HL-60 (cell line): ENCODE data around the gene PIK3R4.

Experiments used
- DNase-seq, 2 experiments: peaks; one replicate each; pipeline ENCODE4 v3.0.0-alpha.2; 2010 to 2020; ENCODE audit warnings: low read depth in 1 of 2, low spot score in 1 of 2
- H3K27ac ChIP-seq: fragments of 250-450 bp; sonication (Bioruptor Pico); replicated peaks from 2 replicates; pipeline ENCODE4 v1.5.1; 2020; ENCODE audit warnings: mild to moderate bottlenecking, moderate library complexity
- H3K27me3 ChIP-seq: fragments of 250-450 bp; sonication (Bioruptor Pico); 2 replicates; pipeline ENCODE4 v1.5.1; 2021; ENCODE audit warnings: mild to moderate bottlenecking, moderate library complexity; ENCODE audit not compliant: insufficient read depth, poor library complexity, severe bottlenecking
- H3K4me3 ChIP-seq: replicated peaks from 2 replicates; pipeline ENCODE4 v1.5.1; 2011; ENCODE audit warnings: mild to moderate bottlenecking, control low read depth, low read length; ENCODE audit not compliant: insufficient read depth
- GABPA ChIP-seq: IDR thresholded peaks from 2 replicates; pipeline ENCODE4 v1.6.1; 2012; ENCODE audit warnings: low read depth
- POLR2AphosphoS5 ChIP-seq: IDR thresholded peaks from 2 replicates; pipeline ENCODE4 v1.6.1; 2012; ENCODE audit warnings: low read depth
- SPI1 ChIP-seq: IDR thresholded peaks from 2 replicates; pipeline ENCODE4 v1.6.1; 2012; ENCODE audit warnings: low read depth, mild to moderate bottlenecking, borderline replicate concordance
- TF ChIP-seq, protein P1 (sequence below): IDR thresholded peaks from one replicate; pipeline ENCODE4 v1.5.1; 2011; ENCODE audit warnings: low read length, control low read depth, inconsistent platforms; ENCODE audit not compliant: insufficient read depth
- TF ChIP-seq, protein P2 (sequence below): IDR thresholded peaks from 2 replicates; pipeline ENCODE4 v1.6.1; 2012; ENCODE audit warnings: low read depth; ENCODE audit not compliant: insufficient replicate concordance

Gene PIK3R4

DNA sequence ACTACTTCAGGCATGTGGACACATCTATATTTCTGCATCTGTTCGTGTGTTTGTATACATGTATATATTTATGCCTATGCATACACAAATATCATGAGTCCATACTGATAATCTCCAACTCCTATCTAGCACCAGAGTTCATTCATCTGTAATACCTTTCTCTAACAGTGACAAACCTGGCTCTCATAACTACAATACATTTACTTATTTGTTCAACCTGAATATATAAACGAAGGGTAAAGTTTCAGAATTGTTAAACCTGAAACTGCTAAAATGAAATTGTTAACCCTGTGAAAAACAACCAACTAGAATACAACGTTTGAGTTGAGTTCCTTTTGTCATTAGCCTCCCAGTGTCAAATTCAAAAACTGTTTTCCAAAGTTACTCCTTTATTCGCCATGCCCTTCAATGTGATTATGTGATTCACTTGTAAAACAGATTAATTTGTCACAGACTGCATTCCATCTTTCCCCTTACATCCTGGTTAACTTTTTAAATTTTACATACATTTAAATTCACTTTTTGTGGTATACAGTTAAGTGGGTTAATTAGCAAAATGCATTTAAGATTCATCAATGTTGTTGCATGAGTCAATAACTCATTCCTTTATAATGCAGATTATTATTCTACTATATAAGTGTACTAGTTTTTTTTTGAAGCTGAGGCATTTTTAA lies 58.5 kb downstream of the PIK3R4 start:
- Histone ChIP-seq H3K27ac (no peak overlapping the region), H3K4me3 (no peak overlapping the region), H3K27me3 (no peaks in the 10 kb centered on the region)
- no peak for DNase-seq
- no peak for TF ChIP-seq POLR2AphosphoS5
- TF ChIP-seq, protein P1, sequence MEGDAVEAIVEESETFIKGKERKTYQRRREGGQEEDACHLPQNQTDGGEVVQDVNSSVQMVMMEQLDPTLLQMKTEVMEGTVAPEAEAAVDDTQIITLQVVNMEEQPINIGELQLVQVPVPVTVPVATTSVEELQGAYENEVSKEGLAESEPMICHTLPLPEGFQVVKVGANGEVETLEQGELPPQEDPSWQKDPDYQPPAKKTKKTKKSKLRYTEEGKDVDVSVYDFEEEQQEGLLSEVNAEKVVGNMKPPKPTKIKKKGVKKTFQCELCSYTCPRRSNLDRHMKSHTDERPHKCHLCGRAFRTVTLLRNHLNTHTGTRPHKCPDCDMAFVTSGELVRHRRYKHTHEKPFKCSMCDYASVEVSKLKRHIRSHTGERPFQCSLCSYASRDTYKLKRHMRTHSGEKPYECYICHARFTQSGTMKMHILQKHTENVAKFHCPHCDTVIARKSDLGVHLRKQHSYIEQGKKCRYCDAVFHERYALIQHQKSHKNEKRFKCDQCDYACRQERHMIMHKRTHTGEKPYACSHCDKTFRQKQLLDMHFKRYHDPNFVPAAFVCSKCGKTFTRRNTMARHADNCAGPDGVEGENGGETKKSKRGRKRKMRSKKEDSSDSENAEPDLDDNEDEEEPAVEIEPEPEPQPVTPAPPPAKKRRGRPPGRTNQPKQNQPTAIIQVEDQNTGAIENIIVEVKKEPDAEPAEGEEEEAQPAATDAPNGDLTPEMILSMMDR, result no peak
- no peak for TF ChIP-seq GABPA
- no peak for TF ChIP-seq SPI1
- TF ChIP-seq, protein P2, sequence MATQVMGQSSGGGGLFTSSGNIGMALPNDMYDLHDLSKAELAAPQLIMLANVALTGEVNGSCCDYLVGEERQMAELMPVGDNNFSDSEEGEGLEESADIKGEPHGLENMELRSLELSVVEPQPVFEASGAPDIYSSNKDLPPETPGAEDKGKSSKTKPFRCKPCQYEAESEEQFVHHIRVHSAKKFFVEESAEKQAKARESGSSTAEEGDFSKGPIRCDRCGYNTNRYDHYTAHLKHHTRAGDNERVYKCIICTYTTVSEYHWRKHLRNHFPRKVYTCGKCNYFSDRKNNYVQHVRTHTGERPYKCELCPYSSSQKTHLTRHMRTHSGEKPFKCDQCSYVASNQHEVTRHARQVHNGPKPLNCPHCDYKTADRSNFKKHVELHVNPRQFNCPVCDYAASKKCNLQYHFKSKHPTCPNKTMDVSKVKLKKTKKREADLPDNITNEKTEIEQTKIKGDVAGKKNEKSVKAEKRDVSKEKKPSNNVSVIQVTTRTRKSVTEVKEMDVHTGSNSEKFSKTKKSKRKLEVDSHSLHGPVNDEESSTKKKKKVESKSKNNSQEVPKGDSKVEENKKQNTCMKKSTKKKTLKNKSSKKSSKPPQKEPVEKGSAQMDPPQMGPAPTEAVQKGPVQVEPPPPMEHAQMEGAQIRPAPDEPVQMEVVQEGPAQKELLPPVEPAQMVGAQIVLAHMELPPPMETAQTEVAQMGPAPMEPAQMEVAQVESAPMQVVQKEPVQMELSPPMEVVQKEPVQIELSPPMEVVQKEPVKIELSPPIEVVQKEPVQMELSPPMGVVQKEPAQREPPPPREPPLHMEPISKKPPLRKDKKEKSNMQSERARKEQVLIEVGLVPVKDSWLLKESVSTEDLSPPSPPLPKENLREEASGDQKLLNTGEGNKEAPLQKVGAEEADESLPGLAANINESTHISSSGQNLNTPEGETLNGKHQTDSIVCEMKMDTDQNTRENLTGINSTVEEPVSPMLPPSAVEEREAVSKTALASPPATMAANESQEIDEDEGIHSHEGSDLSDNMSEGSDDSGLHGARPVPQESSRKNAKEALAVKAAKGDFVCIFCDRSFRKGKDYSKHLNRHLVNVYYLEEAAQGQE, result no peak

DNA sequence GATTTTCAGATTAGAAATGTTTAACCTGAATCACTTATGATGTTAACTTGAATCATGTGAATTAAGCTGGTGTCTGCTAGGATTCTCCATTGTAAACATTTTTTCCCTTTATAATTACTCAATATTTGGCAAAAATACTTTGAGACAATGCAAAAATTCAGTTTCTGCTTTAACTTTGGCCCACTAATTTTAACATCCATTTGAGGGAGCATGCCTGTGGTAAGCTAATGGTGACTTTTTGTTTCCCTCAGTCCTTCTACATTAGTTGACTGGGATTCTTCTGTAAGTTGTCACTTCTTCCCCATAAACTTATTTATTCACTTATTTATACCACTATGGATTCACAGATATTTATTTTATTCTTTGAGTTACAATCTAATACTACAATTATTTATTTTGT lies 59.3 kb downstream of the PIK3R4 start:
- TF ChIP-seq, protein P1, result no peak
- no peak for TF ChIP-seq GABPA
- no peak for TF ChIP-seq SPI1
- TF ChIP-seq POLR2AphosphoS5, result no peak
- TF ChIP-seq, protein P2, result no peak
- DNase-seq, result no peak
- no peaks in the 10 kb centered on the region for H3K27me3 ChIP-seq
- no peak overlapping the region for H3K27ac ChIP-seq
- H3K4me3 ChIP-seq, result no peak overlapping the region

DNA sequence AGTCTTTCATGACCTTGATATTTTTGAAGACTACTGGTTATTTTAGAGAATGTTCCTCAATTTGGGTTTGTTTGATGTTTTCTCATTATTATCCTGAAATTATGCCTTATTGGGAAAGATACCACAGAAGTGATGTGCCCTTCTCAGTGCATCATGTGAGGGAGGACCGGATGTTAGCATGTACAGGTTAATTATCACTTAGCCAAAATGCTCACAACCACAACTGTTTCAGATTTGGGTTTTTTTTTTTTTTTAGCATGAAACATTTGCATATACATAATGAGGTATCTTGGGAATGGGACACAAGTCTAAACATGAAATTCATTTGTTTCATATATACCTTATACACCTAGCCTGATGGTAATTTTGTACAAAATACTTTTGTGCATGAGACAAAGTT lies 59.8 kb downstream of the PIK3R4 start:
- H3K27me3 ChIP-seq, result no peaks in the 10 kb centered on the region
- no peak for DNase-seq
- TF ChIP-seq SPI1, result no peak
- TF ChIP-seq, protein P2, result no peak
- TF ChIP-seq POLR2AphosphoS5, result no peak
- TF ChIP-seq, protein P1, result no peak
- TF ChIP-seq GABPA, result no peak

More for the DNA sequence above, 59.8 kb downstream of the PIK3R4 start:
- H3K4me3 ChIP-seq, result no peak overlapping the region
- no peak overlapping the region for H3K27ac ChIP-seq
